ENCODE results near the gene KLHL28. TPM values are rescaled to one million over a fixed set of nuclear protein-coding genes. Genes with fewer than 3 reads are reported as not detected.

Gene KLHL28
- total RNA-seq, 5 donors from 2014 or later (not counting 1 experiment from before 2014, with no cell fraction given) = 28.0 to 47.9 (median 35.0) TPM

- H3K27ac Mint-ChIP-seq = no peak overlapping the region
- no peak for ATAC-seq (replicated peaks in 1 of 4)
- DNase-seq = no peak
- Histone ChIP-seq H3K27me3 (replicated peaks in 1 of 2; ENCODE audit: control insufficient read depth in 2 of 2, extremely low read depth in 1 of 2, insufficient read depth in 2 of 2, low read length in 1 of 2) (no peaks in the 10 kb centered on the region), H3K4me1 (ENCODE audit: control insufficient read depth in 1 of 2, extremely low read depth in 1 of 2, insufficient read depth in 2 of 2, low read length in 2 of 2) (peaks cover 4 to 24% of the 10 kb centered on the region in 2 experiments), H3K36me3 (ENCODE audit: control insufficient read depth in 2 of 2, extremely low read depth in 1 of 2, insufficient read depth in 1 of 2, low read length in 1 of 2) (peaks cover 0 to 10% of the 10 kb centered on the region in 2 donors), H3K4me3 (ENCODE audit: control insufficient read depth in 1 of 2, extremely low read depth in 1 of 2, low read length in 1 of 2) (no peak overlapping the region), H3K9me3 (no peaks in the 10 kb centered on the region), H3K27ac (ENCODE audit: low read length) (no peak overlapping the region)
- no CpG with 5 or more reads among the region's 3 CpGs for WGBS (ENCODE audit: insufficient coverage)
- POLR2A ChIA-PET = no interaction called here
- H3K36me3 Mint-ChIP-seq = peaks cover 27% of the 10 kb centered on the region
- peaks cover 48 to 68% (median 68%) of the 10 kb centered on the region in 3 donors for H3K4me1 Mint-ChIP-seq
- H3K4me3 Mint-ChIP-seq = no peak overlapping the region
- CTCF ChIA-PET = interaction anchor here in 1 of 2 donors (0.6 kb wide), 1 partner anchor 21 kb away, joined by 3 read pairs; no protein-coding TSS in a partner anchor
- H3K9me3 Mint-ChIP-seq = no peaks in the 10 kb centered on the region
- no peaks in the 10 kb centered on the region for H3K27me3 Mint-ChIP-seq
These were observed 6.2 kb downstream of the KLHL28 start for GRCh38 chr14:44955528-44955927.

- Histone ChIP-seq H3K4me3 (ENCODE audit: control insufficient read depth in 1 of 2, extremely low read depth in 1 of 2, low read length in 1 of 2) (no peak overlapping the region), H3K27ac (ENCODE audit: low read length) (no peak overlapping the region), H3K4me1 (ENCODE audit: control insufficient read depth in 1 of 2, extremely low read depth in 1 of 2, insufficient read depth in 2 of 2, low read length in 2 of 2) (peaks cover 4 to 16% of the 10 kb centered on the region in 2 experiments), H3K27me3 (replicated peaks in 1 of 2; ENCODE audit: control insufficient read depth in 2 of 2, extremely low read depth in 1 of 2, insufficient read depth in 2 of 2, low read length in 1 of 2) (no peaks in the 10 kb centered on the region), H3K36me3 (ENCODE audit: control insufficient read depth in 2 of 2, extremely low read depth in 1 of 2, insufficient read depth in 1 of 2, low read length in 1 of 2) (peaks cover 0 to 10% of the 10 kb centered on the region in 2 donors), H3K9me3 (no peaks in the 10 kb centered on the region)
- DNase-seq (no peak), ATAC-seq (replicated peaks in 1 of 4) (no peak)
- Mint-ChIP-seq H3K36me3 (peaks cover 26% of the 10 kb centered on the region), H3K9me3 (no peaks in the 10 kb centered on the region), H3K27ac (no peak overlapping the region), H3K27me3 (no peaks in the 10 kb centered on the region), H3K4me3 (no peak overlapping the region), H3K4me1 (peaks cover 51 to 63% (median 62%) of the 10 kb centered on the region in 3 donors)
- POLR2A ChIA-PET = no interaction called here
- WGBS (ENCODE audit: insufficient coverage) = no CpG with 5 or more reads among the region's 3 CpGs
- CTCF ChIA-PET = no interaction called here
These were observed 7.0 kb downstream of the KLHL28 start for GRCh38 chr14:44954750-44955149.

GRCh38 chr14:44952391-44953110 is 9.2 kb downstream of the KLHL28 start:
- Histone ChIP-seq H3K27ac (ENCODE audit: low read length) (no peak overlapping the region), H3K36me3 (ENCODE audit: control insufficient read depth in 2 of 2, extremely low read depth in 1 of 2, insufficient read depth in 1 of 2, low read length in 1 of 2) (peaks cover 0 to 14% of the 10 kb centered on the region in 2 donors), H3K4me3 (ENCODE audit: control insufficient read depth in 1 of 2, extremely low read depth in 1 of 2, low read length in 1 of 2) (no peak overlapping the region), H3K9me3 (no peaks in the 10 kb centered on the region), H3K27me3 (replicated peaks in 1 of 2; ENCODE audit: control insufficient read depth in 2 of 2, extremely low read depth in 1 of 2, insufficient read depth in 2 of 2, low read length in 1 of 2) (no peaks in the 10 kb centered on the region), H3K4me1 (ENCODE audit: control insufficient read depth in 1 of 2, extremely low read depth in 1 of 2, insufficient read depth in 2 of 2, low read length in 2 of 2) (peaks cover 4% of the 10 kb centered on the region in 2 experiments)
- H3K27ac Mint-ChIP-seq = no peak overlapping the region
- DNase-seq (no peak), ATAC-seq (replicated peaks in 1 of 4) (no peak)
- no peaks in the 10 kb centered on the region for H3K9me3 Mint-ChIP-seq
- H3K36me3 Mint-ChIP-seq = peaks cover 36% of the 10 kb centered on the region
- CTCF ChIA-PET = interaction anchor here (0.6 to 0.7 kb wide), 2 partner anchors 31 to 46 kb away, joined by 3 to 5 read pairs; no protein-coding TSS in a partner anchor
- no peaks in the 10 kb centered on the region for H3K27me3 Mint-ChIP-seq
- H3K4me1 Mint-ChIP-seq = peaks cover 62 to 69% (median 64%) of the 10 kb centered on the region in 3 donors
- POLR2A ChIA-PET = no interaction called here
- WGBS (ENCODE audit: insufficient coverage) = 80% methylated on average over 1 of the region's 4 CpGs
- no peak overlapping the region for H3K4me3 Mint-ChIP-seq

GRCh38 chr14:44951051-44951450 is 10.7 kb downstream of the KLHL28 start:
- ChIA-PET CTCF (no interaction called here), POLR2A (no interaction called here)
- Mint-ChIP-seq H3K4me3 (no peak overlapping the region), H3K36me3 (peaks cover 43% of the 10 kb centered on the region), H3K9me3 (peaks cover 0 to 4% (median 3%) of the 10 kb centered on the region in 3 donors), H3K4me1 (peaks cover 60 to 67% (median 62%) of the 10 kb centered on the region in 3 donors), H3K27ac (no peak overlapping the region), H3K27me3 (no peaks in the 10 kb centered on the region)
- Histone ChIP-seq H3K9me3 (no peaks in the 10 kb centered on the region), H3K27ac (ENCODE audit: low read length) (no peak overlapping the region), H3K36me3 (ENCODE audit: control insufficient read depth in 2 of 2, extremely low read depth in 1 of 2, insufficient read depth in 1 of 2, low read length in 1 of 2) (peaks cover 0 to 18% of the 10 kb centered on the region in 2 donors), H3K4me3 (ENCODE audit: control insufficient read depth in 1 of 2, extremely low read depth in 1 of 2, low read length in 1 of 2) (no peak overlapping the region), H3K27me3 (replicated peaks in 1 of 2; ENCODE audit: control insufficient read depth in 2 of 2, extremely low read depth in 1 of 2, insufficient read depth in 2 of 2, low read length in 1 of 2) (no peaks in the 10 kb centered on the region), H3K4me1 (ENCODE audit: control insufficient read depth in 1 of 2, extremely low read depth in 1 of 2, insufficient read depth in 2 of 2, low read length in 2 of 2) (peaks cover 2 to 4% of the 10 kb centered on the region in 2 experiments)
- ATAC-seq (replicated peaks in 1 of 4) = no peak
- DNase-seq = no peak
- 100% methylated on average over 1 of the region's 2 CpGs for WGBS (ENCODE audit: insufficient coverage)

- no peak overlapping the region for H3K27ac Mint-ChIP-seq
- peaks cover 4 to 38% of the 10 kb centered on the region in 2 donors for H3K36me3 ChIP-seq (ENCODE audit: control insufficient read depth in 2 of 2, extremely low read depth in 1 of 2, insufficient read depth in 1 of 2, low read length in 1 of 2)
These were observed 16.5 kb downstream of the KLHL28 start for GRCh38 chr14:44945264-44945663.

GRCh38 chr14:44944107-44944506 is 17.6 kb downstream of the KLHL28 start:
- H3K4me3 Mint-ChIP-seq = no peak overlapping the region
- H3K27ac ChIP-seq (ENCODE audit: low read length) = no peak overlapping the region
- no peaks in the 10 kb centered on the region for H3K27me3 Mint-ChIP-seq
- DNase-seq (no peak), ATAC-seq (replicated peaks in 1 of 4) (no peak)
- H3K4me1 Mint-ChIP-seq = peaks cover 57 to 73% (median 59%) of the 10 kb centered on the region in 3 donors
- no peaks in the 10 kb centered on the region for H3K9me3 ChIP-seq
- ChIA-PET CTCF (interaction anchor here in 1 of 2 donors (0.6 kb wide), 1 partner anchor 80 kb away, joined by 3 read pairs; no protein-coding TSS in a partner anchor), POLR2A (interaction anchor here in 1 of 2 donors (1.4 kb wide), 1 partner anchor 18 kb away, joined by 4 read pairs; the partner anchor contains the start of genes KLHL28 and TOGARAM1)
- peaks cover 4 to 43% of the 10 kb centered on the region in 2 donors for H3K36me3 ChIP-seq (ENCODE audit: control insufficient read depth in 2 of 2, extremely low read depth in 1 of 2, insufficient read depth in 1 of 2, low read length in 1 of 2)
- peaks cover 0 to 4% (median 3%) of the 10 kb centered on the region in 3 donors for H3K9me3 Mint-ChIP-seq
- no peak overlapping the region for H3K4me3 ChIP-seq (ENCODE audit: control insufficient read depth in 1 of 2, extremely low read depth in 1 of 2, low read length in 1 of 2)
- H3K27ac Mint-ChIP-seq = no peak overlapping the region
- peaks cover 5 to 7% of the 10 kb centered on the region in 2 experiments for H3K4me1 ChIP-seq (ENCODE audit: control insufficient read depth in 1 of 2, extremely low read depth in 1 of 2, insufficient read depth in 2 of 2, low read length in 2 of 2)
- H3K27me3 ChIP-seq (replicated peaks in 1 of 2; ENCODE audit: control insufficient read depth in 2 of 2, extremely low read depth in 1 of 2, insufficient read depth in 2 of 2, low read length in 1 of 2) = no peaks in the 10 kb centered on the region
- peaks cover 71% of the 10 kb centered on the region for H3K36me3 Mint-ChIP-seq

More at GRCh38 chr14:44945264-44945663, 16.5 kb downstream of the KLHL28 start:
- Histone ChIP-seq H3K27me3 (replicated peaks in 1 of 2; ENCODE audit: control insufficient read depth in 2 of 2, extremely low read depth in 1 of 2, insufficient read depth in 2 of 2, low read length in 1 of 2) (no peaks in the 10 kb centered on the region), H3K9me3 (no peaks in the 10 kb centered on the region), H3K4me1 (ENCODE audit: control insufficient read depth in 1 of 2, extremely low read depth in 1 of 2, insufficient read depth in 2 of 2, low read length in 2 of 2) (peaks cover 3 to 7% of the 10 kb centered on the region in 2 experiments), H3K4me3 (ENCODE audit: control insufficient read depth in 1 of 2, extremely low read depth in 1 of 2, low read length in 1 of 2) (no peak overlapping the region), H3K27ac (ENCODE audit: low read length) (no peak overlapping the region)
- ChIA-PET POLR2A (interaction anchor here in 1 of 2 donors (0.6 kb wide), 1 partner anchor 10 kb away, joined by 3 read pairs; no protein-coding TSS in a partner anchor), CTCF (no interaction called here)
- WGBS (ENCODE audit: insufficient coverage) = 100% methylated on average over 1 of the region's 4 CpGs
- H3K4me1 Mint-ChIP-seq = peaks cover 54 to 71% (median 56%) of the 10 kb centered on the region in 3 donors
- DNase-seq = no peak
- H3K36me3 Mint-ChIP-seq = peaks cover 60% of the 10 kb centered on the region
- ATAC-seq (replicated peaks in 1 of 4) = no peak
- H3K4me3 Mint-ChIP-seq = no peak overlapping the region
- peaks cover 0 to 4% (median 3%) of the 10 kb centered on the region in 3 donors for H3K9me3 Mint-ChIP-seq
- no peaks in the 10 kb centered on the region for H3K27me3 Mint-ChIP-seq

Data from T-cell (primary cell).